ENCODE results near the gene POU2F1. TPM values are rescaled to one million over a fixed set of nuclear protein-coding genes. Genes with fewer than 3 reads are reported as not detected.
"Not testable (repeated sequence)": the region's sequence is repeated elsewhere in the genome, so short reads cannot be mapped to it uniquely, and the experiment has no call there.

Gene POU2F1
- total and polyA plus RNA-seq, 2 experiments from 2014 or later = 38.8 to 66.1 TPM

GRCh38 chr1:167244244-167244643, 23.6 kb downstream of the POU2F1 start:
- DNase-seq (ENCODE audit: low spot score) (no peak), ATAC-seq (no peak)
- H3K79me2 ChIP-seq (replicated peaks; ENCODE audit: insufficient read depth) = peaks cover 100% of the 10 kb centered on the region
- H3K27ac Mint-ChIP-seq = no peak overlapping the region
- H3K36me3 Mint-ChIP-seq (ENCODE audit: low read depth) = peaks cover 15% of the 10 kb centered on the region
- H3F3A ChIP-seq (replicated peaks; ENCODE audit: low read depth) = no peaks in the 10 kb centered on the region
- H3K4me3 ChIP-seq = no peak overlapping the region
- H3K9me3 Mint-ChIP-seq = peaks cover 4% of the 10 kb centered on the region; the same call in 2 of the 3 replicates
- H3K27me3 Mint-ChIP-seq (ENCODE audit: insufficient read depth, low read depth, poor library complexity) = peaks cover 6% of the 10 kb centered on the region
- TF ChIP-seq, protein P1, sequence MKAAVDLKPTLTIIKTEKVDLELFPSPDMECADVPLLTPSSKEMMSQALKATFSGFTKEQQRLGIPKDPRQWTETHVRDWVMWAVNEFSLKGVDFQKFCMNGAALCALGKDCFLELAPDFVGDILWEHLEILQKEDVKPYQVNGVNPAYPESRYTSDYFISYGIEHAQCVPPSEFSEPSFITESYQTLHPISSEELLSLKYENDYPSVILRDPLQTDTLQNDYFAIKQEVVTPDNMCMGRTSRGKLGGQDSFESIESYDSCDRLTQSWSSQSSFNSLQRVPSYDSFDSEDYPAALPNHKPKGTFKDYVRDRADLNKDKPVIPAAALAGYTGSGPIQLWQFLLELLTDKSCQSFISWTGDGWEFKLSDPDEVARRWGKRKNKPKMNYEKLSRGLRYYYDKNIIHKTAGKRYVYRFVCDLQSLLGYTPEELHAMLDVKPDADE (IDR thresholded peaks at IDR 0.05) = no peak
- no peak for TF ChIP-seq POLR2AphosphoS5 (IDR thresholded peaks at IDR 0.05; ENCODE audit: low read depth)
- no peak overlapping the region for H2AFZ ChIP-seq
- no peak overlapping the region for H3K4me2 ChIP-seq
- no peaks in the 10 kb centered on the region for H3K27me3 ChIP-seq (ENCODE audit: insufficient read depth)
- no peak overlapping the region for H3K27ac ChIP-seq (ENCODE audit: low read depth)
- H4K20me1 ChIP-seq (replicated peaks; ENCODE audit: insufficient read depth) = peaks cover 22% of the 10 kb centered on the region
- H3K4me1 Mint-ChIP-seq = peaks cover 22% of the 10 kb centered on the region
- H3K36me3 ChIP-seq (ENCODE audit: insufficient read depth) = no peaks in the 10 kb centered on the region
- no peak overlapping the region for H3K4me3 Mint-ChIP-seq
- peaks cover 2% of the 10 kb centered on the region for H3K4me1 ChIP-seq (ENCODE audit: insufficient read depth)
- H3K9me2 ChIP-seq (ENCODE audit: insufficient read depth) = no peaks in the 10 kb centered on the region

DNA sequence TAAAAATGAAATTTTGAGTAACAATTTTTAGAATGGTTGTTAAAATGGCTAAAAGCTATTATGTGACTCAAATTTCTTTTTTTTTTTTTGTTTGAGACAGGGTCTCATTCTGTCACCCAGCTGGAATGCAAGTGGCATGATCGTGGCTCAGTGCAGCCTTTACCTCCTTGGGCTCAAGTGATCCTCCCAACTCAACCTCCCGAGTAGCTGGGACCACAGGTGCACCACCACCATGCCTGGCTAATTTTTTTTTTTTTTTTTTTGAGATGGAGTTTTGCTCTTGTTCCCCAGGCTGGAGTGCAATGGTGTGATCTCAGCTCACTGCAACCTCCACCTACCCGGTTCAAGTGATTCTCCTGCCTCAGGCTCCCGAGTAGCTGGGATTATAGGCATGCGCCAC, 24.5 kb downstream of the POU2F1 start:
- not testable (repeated sequence) for H3K36me3 ChIP-seq (ENCODE audit: insufficient read depth); H3K9me2 ChIP-seq (ENCODE audit: insufficient read depth); ATAC-seq; H2AFZ ChIP-seq; H3K9me3 Mint-ChIP-seq; H3K27me3 ChIP-seq (ENCODE audit: insufficient read depth); H3K27me3 Mint-ChIP-seq (ENCODE audit: insufficient read depth, low read depth, poor library complexity); H3K4me3 ChIP-seq; H3K4me1 ChIP-seq (ENCODE audit: insufficient read depth); DNase-seq (ENCODE audit: low spot score); H3K27ac Mint-ChIP-seq; H3K27ac ChIP-seq (ENCODE audit: low read depth); H3K4me2 ChIP-seq; H3K4me3 Mint-ChIP-seq; H3F3A ChIP-seq (replicated peaks; ENCODE audit: low read depth)
- Mint-ChIP-seq H3K4me1 (peaks cover 26% of the 10 kb centered on the region), H3K36me3 (ENCODE audit: low read depth) (peaks cover 15% of the 10 kb centered on the region)
- Histone ChIP-seq H4K20me1 (replicated peaks; ENCODE audit: insufficient read depth) (peaks cover 23% of the 10 kb centered on the region), H3K79me2 (replicated peaks; ENCODE audit: insufficient read depth) (peaks cover 100% of the 10 kb centered on the region)

DNA sequence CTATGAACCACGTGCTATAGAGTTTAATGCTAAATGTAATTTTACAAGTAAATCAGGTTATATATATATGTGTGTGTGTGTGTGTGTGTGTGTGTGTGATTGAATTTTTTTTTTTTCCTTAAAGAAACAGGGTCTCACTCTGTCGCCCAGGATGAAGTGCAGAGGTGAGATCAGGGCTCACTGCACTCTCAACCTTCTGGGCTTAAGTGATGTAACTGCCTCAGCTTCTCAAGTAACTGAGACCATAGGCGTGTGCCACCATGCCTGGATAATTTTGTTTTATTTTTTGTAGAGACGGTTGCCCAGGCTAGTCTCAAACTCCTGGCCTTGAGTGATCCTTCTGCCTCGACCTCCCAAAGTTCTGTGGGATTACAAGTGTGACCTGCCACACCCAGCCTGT, 26.3 kb downstream of the POU2F1 start:
- no peak overlapping the region for H3K27ac Mint-ChIP-seq
- H3K9me3 Mint-ChIP-seq = peaks cover 4% of the 10 kb centered on the region; the same call in 2 of the 3 replicates
- no peaks in the 10 kb centered on the region for H3K9me2 ChIP-seq (ENCODE audit: insufficient read depth)
- no peak overlapping the region for H3K4me2 ChIP-seq
- DNase-seq (ENCODE audit: low spot score) = no peak
- H3K79me2 ChIP-seq (replicated peaks; ENCODE audit: insufficient read depth) = peaks cover 100% of the 10 kb centered on the region
- no peaks in the 10 kb centered on the region for H3K36me3 ChIP-seq (ENCODE audit: insufficient read depth)
- no peak overlapping the region for H3K27ac ChIP-seq (ENCODE audit: low read depth)
- peaks cover 23% of the 10 kb centered on the region for H3K4me1 Mint-ChIP-seq
- ATAC-seq = no peak
- peaks cover 3% of the 10 kb centered on the region for H3K27me3 Mint-ChIP-seq (ENCODE audit: insufficient read depth, low read depth, poor library complexity)
- H3K36me3 Mint-ChIP-seq (ENCODE audit: low read depth) = peaks cover 15% of the 10 kb centered on the region
- no peak overlapping the region for H3K4me3 ChIP-seq
- H4K20me1 ChIP-seq (replicated peaks; ENCODE audit: insufficient read depth) = peaks cover 18% of the 10 kb centered on the region
- no peaks in the 10 kb centered on the region for H3K27me3 ChIP-seq (ENCODE audit: insufficient read depth)
- peaks cover 4% of the 10 kb centered on the region for H3K4me1 ChIP-seq (ENCODE audit: insufficient read depth)
- H3F3A ChIP-seq (replicated peaks; ENCODE audit: low read depth) = no peaks in the 10 kb centered on the region
- H3K4me3 Mint-ChIP-seq = no peak overlapping the region
- H2AFZ ChIP-seq = no peak overlapping the region
- TF ChIP-seq ZNF114 (CRISPR knock-in tag; IDR thresholded peaks at IDR 0.05) (no peak), POLR2AphosphoS5 (IDR thresholded peaks at IDR 0.05; ENCODE audit: low read depth) (no peak), ZNF331 (CRISPR knock-in tag; IDR thresholded peaks at IDR 0.05; ENCODE audit: low read depth) (no peak), NANOG (IDR thresholded peaks at IDR 0.05; ENCODE audit: borderline replicate concordance) (no peak), EZH2 (IDR thresholded peaks at IDR 0.05; ENCODE audit: low read depth, unreplicated experiment) (no peak), JUNB (IDR thresholded peaks at IDR 0.05; ENCODE audit: unreplicated experiment) (no peak), CREB1 (CRISPR knock-in tag; IDR thresholded peaks at IDR 0.05; ENCODE audit: low read depth) (no peak), CTCF (conservative IDR thresholded peaks at IDR 0.05; ENCODE audit: low read depth in 2 of 2) (no peak), STAT1 (IDR thresholded peaks at IDR 0.05; ENCODE audit: unreplicated experiment) (no peak)
- TF ChIP-seq, protein P2, sequence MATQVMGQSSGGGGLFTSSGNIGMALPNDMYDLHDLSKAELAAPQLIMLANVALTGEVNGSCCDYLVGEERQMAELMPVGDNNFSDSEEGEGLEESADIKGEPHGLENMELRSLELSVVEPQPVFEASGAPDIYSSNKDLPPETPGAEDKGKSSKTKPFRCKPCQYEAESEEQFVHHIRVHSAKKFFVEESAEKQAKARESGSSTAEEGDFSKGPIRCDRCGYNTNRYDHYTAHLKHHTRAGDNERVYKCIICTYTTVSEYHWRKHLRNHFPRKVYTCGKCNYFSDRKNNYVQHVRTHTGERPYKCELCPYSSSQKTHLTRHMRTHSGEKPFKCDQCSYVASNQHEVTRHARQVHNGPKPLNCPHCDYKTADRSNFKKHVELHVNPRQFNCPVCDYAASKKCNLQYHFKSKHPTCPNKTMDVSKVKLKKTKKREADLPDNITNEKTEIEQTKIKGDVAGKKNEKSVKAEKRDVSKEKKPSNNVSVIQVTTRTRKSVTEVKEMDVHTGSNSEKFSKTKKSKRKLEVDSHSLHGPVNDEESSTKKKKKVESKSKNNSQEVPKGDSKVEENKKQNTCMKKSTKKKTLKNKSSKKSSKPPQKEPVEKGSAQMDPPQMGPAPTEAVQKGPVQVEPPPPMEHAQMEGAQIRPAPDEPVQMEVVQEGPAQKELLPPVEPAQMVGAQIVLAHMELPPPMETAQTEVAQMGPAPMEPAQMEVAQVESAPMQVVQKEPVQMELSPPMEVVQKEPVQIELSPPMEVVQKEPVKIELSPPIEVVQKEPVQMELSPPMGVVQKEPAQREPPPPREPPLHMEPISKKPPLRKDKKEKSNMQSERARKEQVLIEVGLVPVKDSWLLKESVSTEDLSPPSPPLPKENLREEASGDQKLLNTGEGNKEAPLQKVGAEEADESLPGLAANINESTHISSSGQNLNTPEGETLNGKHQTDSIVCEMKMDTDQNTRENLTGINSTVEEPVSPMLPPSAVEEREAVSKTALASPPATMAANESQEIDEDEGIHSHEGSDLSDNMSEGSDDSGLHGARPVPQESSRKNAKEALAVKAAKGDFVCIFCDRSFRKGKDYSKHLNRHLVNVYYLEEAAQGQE (IDR thresholded peaks at IDR 0.05; ENCODE audit: unreplicated experiment) = no peak
- TF ChIP-seq, protein P1 (IDR thresholded peaks at IDR 0.05) = no peak
